Psoas muscle (tissue), 8 donors: Measurements from ENCODE around the gene SGCE. TPM values are rescaled to one million over a fixed set of nuclear protein-coding genes. Genes with fewer than 3 reads are reported as not detected.
A peak's percentile ranks its signal among the peaks of the same experiment; 100 is the strongest.

ENCODE experiments used
- ATAC-seq, 4 donors: fragments of 200-7000 bp; cut with Tn5 transposase; one replicate each; pipeline ENCODE4 v1.9.1; 2020; ENCODE audit warnings: moderate library complexity in 3 of 4, mild to moderate bottlenecking in 2 of 4
- DNase-seq, 2 donors: peaks; one replicate each; pipeline ENCODE4 v3.0.0-alpha.2; 2020
- H3K27ac ChIP-seq: fragments of 200-600 bp; one replicate; pipeline ENCODE4 v1.8.0; 2022
- H3K27me3 ChIP-seq, 3 donors: fragments of 200-600 bp in 1 of 3; one replicate each; pipeline versions ENCODE4 v1.6.1 to v1.8.0; 2013 to 2022; ENCODE audit warnings: low read length in 2 of 3, mild to moderate bottlenecking in 2 of 3, moderate library complexity in 1 of 3; ENCODE audit not compliant: insufficient read depth in 3 of 3
- H3K36me3 ChIP-seq, 2 donors: fragments of 200-600 bp in 1 of 2; one replicate each; pipeline versions ENCODE4 v1.6.1 to v1.8.0; 2013 to 2022; ENCODE audit warnings: low read depth in 1 of 2, mild to moderate bottlenecking in 1 of 2, moderate library complexity in 1 of 2; ENCODE audit not compliant: insufficient read depth in 1 of 2
- H3K4me1 ChIP-seq: fragments of 200-600 bp; one replicate; pipeline ENCODE4 v1.8.0; 2022
- H3K4me3 ChIP-seq: fragments of 200-600 bp; one replicate; pipeline ENCODE4 v1.8.0; 2022; ENCODE audit warnings: mild to moderate bottlenecking
- H3K9me3 ChIP-seq: fragments of 200-600 bp; one replicate; pipeline ENCODE4 v1.8.0; 2022
- CTCF ChIP-seq: fragments of 200-600 bp; IDR thresholded peaks from one replicate; pipeline ENCODE4 v1.8.0; 2022; ENCODE audit warnings: antibody characterized with exemption
- WGBS, 3 donors: extraction: QIAGEN DNeasy Blood & Tissue Kit; methylation state at CpG; one replicate each; pipeline versions ENCODE4 v1.1.6 to v1.1.7; 2013; 5-methylcytosine and 5-hydroxymethylcytosine counted together
- intact Hi-C, 2 donors: fragments of 100-400 bp; cut with DNase I; formaldehyde crosslinking; loops; one replicate each; pipeline versions ENCODE4 v1.11.0 to v1.14.2; 2022
- polyA plus RNA-seq, 3 donors: library from polyadenylated mRNA; stranded (reverse); fragments of 200-250 nt; gene quantifications; one replicate each; pipeline ENCODE4 v1.2.3, GENCODE V29; 2013
- total RNA-seq, 4 donors: library from RNA; stranded (reverse); fragmentation: NEBNext Ultra II Directional in 2 of 4; extraction: Animal tissue kit (Norgen Biotek cat#: 25700) in 2 of 4; gene quantifications; one replicate each; pipeline versions ENCODE4 v1.2.1 to v1.2.4, GENCODE V29; 2021 to 2023
- donor health status: healthy with polysubstance abuse.
- donor health status: DM: no; HTN: no; CAD: no; lungs with moderate emphysema.
- donor health status: Bipolar disorder and iron deficiency.
- donor health status: healthy.
- donor health status: DM: yes; HTN: yes; CAD: no.
- donor health status: DM: no; HTN: no; CAD: no.
- donor health status: DM: no; HTN: no; CAD: no.
- donor health status: DM: yes; HTN: yes; CAD: no.

SGCE gene
- total and polyA plus RNA-seq, 7 donors: 3.9 to 13.0 (median 6.1) TPM

GRCh38 chr7:94656925-94657731 lies 1.2 kb upstream of the SGCE start:
- H3K27ac ChIP-seq: no peak overlapping the region
- no peak for TF ChIP-seq CTCF
- intact Hi-C loops: loop anchor here in 1 of 2 donors (5.0 kb wide), 2 partner anchors 145 to 210 kb away; no protein-coding TSS in a partner anchor
- H3K4me1 ChIP-seq: peaks cover 10% of the 10 kb centered on the region
- no peaks in the 10 kb centered on the region for H3K9me3 ChIP-seq
- DNase-seq (no peak), ATAC-seq (no peak)
- peak overlapping the region; percentile 66 for H3K4me3 ChIP-seq
- H3K27me3 ChIP-seq: peaks cover 0 to 38% (median 3%) of the 10 kb centered on the region in 3 donors
- 47 to 53% (median 50%) methylated on average over 36 of the region's 36 CpGs for WGBS, 3 donors
- no peaks in the 10 kb centered on the region for H3K36me3 ChIP-seq

- ATAC-seq: no peak
- Histone ChIP-seq H3K27me3 (peaks cover 0 to 40% (median 3%) of the 10 kb centered on the region in 3 donors), H3K4me1 (peaks cover 10% of the 10 kb centered on the region), H3K9me3 (no peaks in the 10 kb centered on the region), H3K4me3 (peak overlapping the region; percentile 66), H3K36me3 (no peaks in the 10 kb centered on the region), H3K27ac (no peak overlapping the region)
- DNase-seq: no peak
- intact Hi-C loops: loop anchor here in 1 of 2 donors (5.0 kb wide), 2 partner anchors 144 to 209 kb away; no protein-coding TSS in a partner anchor
- no peak for TF ChIP-seq CTCF
- WGBS, 3 donors: 46 to 50% (median 49%) methylated on average over 10 of the region's 10 CpGs
Observed at GRCh38 chr7:94656658-94656924, 658 bp upstream of the SGCE start.

GRCh38 chr7:94655126-94655847 lies 646 bp downstream of the SGCE start:
- intact Hi-C loops: loop anchor here in 1 of 2 donors (5.0 kb wide), 2 partner anchors 143 to 208 kb away; no protein-coding TSS in a partner anchor
- DNase-seq (peak in 1 of 2 donors; percentile 59), ATAC-seq (no peak)
- no peak for TF ChIP-seq CTCF
- 2 to 4% (median 2%) methylated on average over 36 to 38 of the region's 38 CpGs for WGBS, 3 donors
- no peaks in the 10 kb centered on the region for H3K9me3 ChIP-seq
- peaks cover 0 to 40% (median 3%) of the 10 kb centered on the region in 3 donors for H3K27me3 ChIP-seq
- H3K27ac ChIP-seq: no peak overlapping the region
- no peaks in the 10 kb centered on the region for H3K36me3 ChIP-seq
- peak overlapping the region; percentile 66 for H3K4me3 ChIP-seq
- H3K4me1 ChIP-seq: peaks cover 10% of the 10 kb centered on the region

- Histone ChIP-seq H3K4me3 (peak overlapping the region; percentile 66), H3K4me1 (peaks cover 10% of the 10 kb centered on the region), H3K9me3 (no peaks in the 10 kb centered on the region), H3K27ac (no peak overlapping the region), H3K27me3 (peaks cover 0 to 40% (median 3%) of the 10 kb centered on the region in 3 donors), H3K36me3 (no peaks in the 10 kb centered on the region)
- no peak for TF ChIP-seq CTCF
- WGBS, 3 donors: 4 to 8% (median 6%) methylated on average over 11 of the region's 11 CpGs
- ATAC-seq (no peak), DNase-seq (no peak)
- intact Hi-C loops: loop anchor here in 1 of 2 donors (5.0 kb wide), 2 partner anchors 142 to 207 kb away; no protein-coding TSS in a partner anchor
Observed at GRCh38 chr7:94654783-94655125, 1.2 kb downstream of the SGCE start.
